T-helper 1 cell (primary cell): ENCODE measurements around the gene TNRC6C.
A peak's percentile ranks its signal among the peaks of the same experiment; 100 is the strongest.
"Not testable (repeated sequence)": the region's sequence is repeated elsewhere in the genome, so short reads cannot be mapped to it uniquely, and the experiment has no call there.

Source experiments
- DNase-seq, 5 donors: peaks; one replicate each; pipeline ENCODE4 v3.0.0-alpha.2; 2012 to 2020

The TNRC6C gene

GRCh38 chr17:78114831-78115723, 156.6 kb downstream of the TNRC6C start:
- no peak for DNase-seq

- not testable (repeated sequence) for DNase-seq
These were observed 157.3 kb downstream of the TNRC6C start for GRCh38 chr17:78115803-78116202.

- no peak for DNase-seq
These were observed 157.9 kb downstream of the TNRC6C start for GRCh38 chr17:78116411-78116810.

DNA sequence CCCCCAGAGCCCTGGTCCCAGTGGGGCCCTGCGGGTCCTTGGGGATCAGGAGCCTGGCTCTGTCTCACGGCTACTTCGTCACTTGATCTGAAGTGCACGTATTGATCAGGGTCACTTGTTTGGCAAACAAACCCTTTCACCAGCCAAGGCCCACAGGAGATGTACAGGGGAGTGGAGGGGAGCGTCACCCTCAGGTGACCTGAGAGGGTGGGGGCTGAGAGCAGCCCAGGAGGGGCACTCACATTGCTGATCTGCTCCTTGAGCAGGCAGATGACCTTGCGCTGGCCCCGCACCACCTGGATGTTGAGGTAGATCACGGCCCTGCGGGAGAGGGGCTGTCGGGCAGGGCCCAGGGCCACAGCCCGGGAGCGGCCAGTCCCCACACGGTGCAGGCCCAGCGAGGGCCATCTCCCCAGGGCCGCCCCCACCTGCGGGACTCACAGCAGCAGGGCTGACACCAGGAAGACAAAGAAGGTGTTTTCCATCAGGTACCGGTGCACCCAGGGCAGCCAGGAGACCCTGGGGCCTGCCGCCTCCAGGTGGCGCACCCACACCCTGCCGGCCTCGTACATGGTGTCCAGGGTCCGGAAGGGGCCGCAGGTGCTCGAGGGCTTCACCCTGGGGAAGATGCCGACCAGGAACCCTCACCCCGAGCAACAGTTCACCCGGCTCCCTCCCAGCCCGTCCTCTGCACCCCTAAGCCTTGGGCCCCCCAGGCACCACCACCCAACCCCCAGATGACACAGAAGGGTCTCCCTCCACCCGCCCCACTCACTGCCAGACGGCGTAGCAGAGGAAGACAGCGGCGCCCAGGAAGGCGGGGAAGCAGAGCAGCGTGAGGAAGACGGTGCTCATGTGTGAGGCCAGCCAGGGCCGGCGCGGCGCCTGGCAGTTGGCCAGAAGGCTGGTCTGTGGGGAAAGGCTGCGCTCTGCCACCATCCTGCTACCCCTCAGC, 158.8 kb downstream of the TNRC6C start:
- no peak for DNase-seq

DNA sequence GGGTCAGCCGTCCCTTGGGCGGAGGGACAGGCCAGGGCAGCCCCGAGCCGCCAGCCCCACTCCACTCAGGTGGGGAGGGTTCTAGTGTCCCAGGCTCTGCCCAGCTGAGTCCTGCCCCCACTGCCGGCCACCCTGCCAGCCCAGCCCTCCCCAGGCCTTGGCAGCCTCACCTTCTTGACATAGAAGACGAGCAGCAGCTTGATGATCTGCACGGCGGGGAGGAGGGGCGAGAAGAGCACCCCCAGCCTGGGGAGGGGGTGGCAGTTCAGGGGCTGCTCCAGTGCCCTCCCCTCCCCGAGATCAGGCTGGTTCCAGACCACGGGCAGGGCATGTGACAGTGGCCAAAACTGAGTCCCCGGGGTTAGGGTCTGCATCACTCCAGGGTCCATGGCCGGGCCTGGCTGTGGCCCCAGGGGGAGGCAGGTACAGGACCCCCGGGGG, 160.3 kb downstream of the TNRC6C start:
- DNase-seq = no peak

DNA sequence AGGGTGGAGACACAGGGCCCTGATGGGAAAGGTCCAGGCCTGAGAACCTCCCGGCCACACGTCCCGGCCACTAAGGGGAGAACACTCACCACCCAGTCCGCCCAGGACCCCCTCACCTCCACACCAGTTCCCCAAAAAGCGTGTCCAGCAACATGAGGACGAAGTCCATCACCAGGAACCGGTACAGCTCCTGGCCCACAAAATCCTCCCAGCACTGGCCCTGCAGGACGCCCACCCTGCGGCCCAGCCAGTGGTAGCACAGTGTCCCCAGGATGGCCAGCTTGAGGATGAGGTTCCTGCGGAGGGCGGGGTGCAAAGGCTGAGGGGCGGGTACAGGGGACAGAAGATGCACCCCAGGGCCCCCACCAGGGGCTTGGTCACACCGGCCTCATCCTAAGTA, 162.0 kb downstream of the TNRC6C start:
- DNase-seq = no peak

GRCh38 chr17:78120971-78121800, 162.7 kb downstream of the TNRC6C start:
- DNase-seq = peak in 2 of 5 donors; percentile 49 to 85

GRCh38 chr17:78121801-78122215, 163.3 kb downstream of the TNRC6C start:
- DNase-seq = no peak

GRCh38 chr17:78122216-78122930, 163.9 kb downstream of the TNRC6C start:
- no peak for DNase-seq

DNA sequence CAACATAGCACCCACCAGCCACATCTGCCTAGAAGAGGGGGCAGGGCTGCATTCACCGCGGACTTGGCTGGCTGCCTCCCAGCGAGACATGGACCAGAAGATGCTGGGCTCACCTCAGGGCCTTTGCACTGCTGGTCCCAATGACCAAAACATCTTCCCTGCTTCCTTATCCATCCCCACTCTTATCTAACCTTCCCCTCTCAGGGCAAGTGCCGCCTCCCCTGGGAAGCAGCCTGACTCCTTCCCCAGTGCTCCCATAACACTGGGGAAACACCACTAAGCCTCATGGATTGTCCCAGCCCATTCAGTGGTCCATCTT, 164.4 kb downstream of the TNRC6C start:
- DNase-seq = no peak

GRCh38 chr17:78123258-78123929, 164.9 kb downstream of the TNRC6C start:
- DNase-seq = no peak

GRCh38 chr17:78124081-78124835, 165.8 kb downstream of the TNRC6C start:
- no peak for DNase-seq

DNA sequence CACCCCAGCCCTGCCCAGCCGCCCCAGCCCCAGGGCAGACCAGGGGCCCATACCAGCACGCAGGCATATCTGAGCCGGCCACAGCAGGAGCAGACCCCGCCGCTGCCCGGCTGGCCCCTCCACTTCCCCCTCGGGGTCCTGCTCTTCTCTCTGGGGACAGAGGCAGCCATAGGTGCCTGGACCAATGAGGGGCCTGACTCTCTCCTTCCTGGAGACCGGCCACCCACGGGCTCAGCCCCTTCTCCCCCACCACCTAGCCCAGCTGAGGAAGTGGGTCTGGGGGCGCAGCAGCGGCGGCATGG, 166.3 kb downstream of the TNRC6C start:
- DNase-seq = no peak

- DNase-seq = peak in 1 of 5 donors; percentile 59
These were observed 166.8 kb downstream of the TNRC6C start for GRCh38 chr17:78125138-78125913.

DNA sequence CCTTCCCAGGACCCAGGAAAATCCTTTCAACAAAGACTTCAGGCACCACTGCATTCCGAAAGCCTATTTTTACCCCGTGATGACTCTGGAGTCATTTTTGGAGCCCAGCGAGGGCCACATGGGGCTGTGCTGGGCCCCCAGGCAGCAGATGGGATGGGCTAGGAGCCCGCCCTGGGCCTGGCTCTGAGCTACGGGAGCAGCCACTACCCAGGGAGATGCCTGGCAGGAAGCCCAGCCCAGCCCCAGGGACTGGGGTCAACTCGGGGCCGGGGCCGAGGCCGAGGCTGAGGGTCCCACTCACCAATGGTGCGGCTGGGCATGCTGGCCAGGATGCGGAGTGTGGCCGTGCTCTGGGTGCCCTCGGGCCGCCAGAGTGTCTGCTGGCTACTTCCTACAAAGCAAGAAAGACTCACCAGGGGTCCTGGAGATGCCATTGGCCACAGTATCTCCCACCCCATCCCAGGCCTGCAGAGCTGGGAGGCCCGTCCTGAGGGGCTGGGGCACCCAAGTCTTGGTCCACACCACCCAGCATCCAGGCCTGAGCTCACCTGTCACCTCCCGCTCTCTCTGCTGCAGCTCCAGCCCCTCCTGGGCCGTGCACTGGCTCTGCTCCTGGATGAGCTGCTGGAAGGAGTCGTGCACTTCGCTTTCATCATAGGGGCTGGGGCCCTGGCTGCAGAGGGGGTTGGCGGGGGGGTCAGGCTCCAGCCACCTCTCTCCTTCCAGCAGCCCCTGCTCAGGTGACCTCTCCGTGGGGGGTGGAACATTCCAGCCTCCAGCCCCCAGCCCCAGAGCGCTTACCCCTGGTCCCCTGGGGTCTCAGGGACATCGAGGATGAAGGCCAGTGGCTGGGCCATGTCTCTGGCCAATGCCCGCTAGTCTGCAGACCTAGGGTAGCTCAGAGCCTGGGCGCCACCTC, 167.7 kb downstream of the TNRC6C start:
- DNase-seq = peak in 1 of 5 donors; percentile 14

DNA sequence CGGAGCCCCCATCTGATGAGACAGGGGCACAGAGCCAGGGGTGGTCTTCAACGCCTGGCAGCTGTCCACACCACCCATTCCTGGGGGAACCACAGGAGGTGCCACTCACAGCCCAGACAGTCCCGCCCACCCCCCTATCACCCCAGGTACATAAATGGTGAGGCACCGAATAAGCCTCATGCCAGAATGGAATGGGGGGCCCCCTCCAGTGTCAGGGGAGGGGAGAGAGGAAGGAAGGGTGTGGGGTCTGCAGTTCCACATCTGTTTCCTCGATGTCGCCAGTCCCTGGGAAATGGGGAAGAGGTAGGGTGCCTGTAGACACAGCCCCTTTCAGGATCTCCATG, 168.4 kb downstream of the TNRC6C start:
- no peak for DNase-seq

GRCh38 chr17:78127239-78127887, 168.9 kb downstream of the TNRC6C start:
- DNase-seq = peak in 4 of 5 donors; percentile 54 to 86 (median 54)

DNA sequence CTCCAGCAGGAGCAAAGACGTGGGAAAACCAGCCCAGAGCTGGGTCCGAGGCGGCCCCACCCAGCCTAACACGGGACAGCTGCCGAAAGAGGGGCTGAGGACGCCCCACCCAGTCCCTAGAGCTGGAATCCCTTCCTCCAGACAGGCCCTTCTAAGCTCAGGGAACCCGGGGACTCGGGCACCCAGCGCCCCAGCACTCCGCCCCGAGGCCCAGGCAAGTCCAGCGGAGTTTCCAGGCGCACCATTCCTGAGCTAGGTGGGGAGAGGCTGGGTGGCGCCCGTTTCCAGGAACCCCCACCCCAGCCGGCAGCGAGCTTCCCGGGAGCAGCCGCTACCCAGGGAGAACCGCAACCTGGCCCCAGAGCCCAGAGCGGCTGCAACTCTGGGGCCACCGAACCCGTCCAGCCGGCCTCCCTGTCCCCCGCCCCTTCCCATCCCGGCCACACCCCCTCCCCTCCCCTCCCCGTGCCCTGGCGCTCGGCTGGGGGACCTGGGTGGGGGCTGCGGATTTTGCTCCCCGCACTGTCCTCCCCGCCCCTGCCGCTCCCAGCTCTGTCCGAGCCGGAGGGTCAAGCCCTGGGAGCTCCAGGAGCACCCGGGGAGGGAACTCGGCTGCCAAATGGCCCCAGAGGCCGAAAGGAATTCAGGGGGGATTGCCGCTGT, 169.5 kb downstream of the TNRC6C start:
- peak in 1 of 5 donors; percentile 23 for DNase-seq
